Breast epithelium (tissue), 3 donors: ENCODE measurements around the gene TMIGD1.

Experiments
- POLR2A ChIP-seq: fragments of 450-650 bp; IDR thresholded peaks from one replicate; pipeline ENCODE4 v1.6.1; 2016; ENCODE audit warnings: antibody characterized with exemption, mild to moderate bottlenecking, moderate library complexity
- POLR2AphosphoS5 ChIP-seq, 3 donors: sonication (generic); formaldehyde crosslinking; IDR thresholded peaks; one replicate each; pipeline ENCODE4 v1.6.1; 2017; ENCODE audit warnings: antibody characterized with exemption in 3 of 3

GRCh38 chr17:30345527-30346075 is 11.7 kb upstream of the TMIGD1 start:
- TF ChIP-seq POLR2A (no peak), POLR2AphosphoS5 (IDR thresholded peaks at IDR 0.05) (no peak)
